ENCODE results near the gene HIP1R. TPM values are rescaled to one million over a fixed set of nuclear protein-coding genes. Genes with fewer than 3 reads are reported as not detected.

Gene HIP1R
- total RNA-seq, 1 donor from 2014 or later, result 61.1 TPM

- H3K27ac Mint-ChIP-seq, result no peak overlapping the region
- no peak for DNase-seq (ENCODE audit: low spot score, unreplicated experiment)
- H3K27me3 Mint-ChIP-seq, result no peaks in the 10 kb centered on the region
- H3K4me3 Mint-ChIP-seq (ENCODE audit: low read depth), result no peak overlapping the region
- H3K9me3 Mint-ChIP-seq (ENCODE audit: low read depth), result no peaks in the 10 kb centered on the region
- H3K4me1 Mint-ChIP-seq (ENCODE audit: low read depth), result peaks cover 6% of the 10 kb centered on the region
- peaks cover 2% of the 10 kb centered on the region for H3K36me3 Mint-ChIP-seq (ENCODE audit: insufficient read depth)
- TF ChIP-seq CTCF (IDR thresholded peaks at IDR 0.05; ENCODE audit: unreplicated experiment), result peak; percentile 44
Observed at GRCh38 chr12:122880668-122881067, 45.4 kb downstream of the HIP1R start.

GRCh38 chr12:122882908-122883558 is 47.8 kb downstream of the HIP1R start:
- Mint-ChIP-seq H3K27ac (no peak overlapping the region), H3K9me3 (ENCODE audit: low read depth) (no peaks in the 10 kb centered on the region), H3K4me1 (ENCODE audit: low read depth) (peaks cover 16% of the 10 kb centered on the region), H3K4me3 (ENCODE audit: low read depth) (no peak overlapping the region), H3K27me3 (no peaks in the 10 kb centered on the region), H3K36me3 (ENCODE audit: insufficient read depth) (peaks cover 2% of the 10 kb centered on the region)
- TF ChIP-seq CTCF (IDR thresholded peaks at IDR 0.05; ENCODE audit: unreplicated experiment), result no peak
- DNase-seq (ENCODE audit: low spot score, unreplicated experiment), result no peak

- peaks cover 26% of the 10 kb centered on the region for H3K4me1 Mint-ChIP-seq (ENCODE audit: low read depth)
- no peak for DNase-seq (ENCODE audit: low spot score, unreplicated experiment)
- no peak for TF ChIP-seq CTCF (IDR thresholded peaks at IDR 0.05; ENCODE audit: unreplicated experiment)
- H3K27ac Mint-ChIP-seq, result peak overlapping the region; percentile 63
- H3K36me3 Mint-ChIP-seq (ENCODE audit: insufficient read depth), result peaks cover 2% of the 10 kb centered on the region
- no peak overlapping the region for H3K4me3 Mint-ChIP-seq (ENCODE audit: low read depth)
- no peaks in the 10 kb centered on the region for H3K9me3 Mint-ChIP-seq (ENCODE audit: low read depth)
- no peaks in the 10 kb centered on the region for H3K27me3 Mint-ChIP-seq
Observed at GRCh38 chr12:122884091-122884826, 49.0 kb downstream of the HIP1R start.

- TF ChIP-seq CTCF (IDR thresholded peaks at IDR 0.05; ENCODE audit: unreplicated experiment), result no peak
- Mint-ChIP-seq H3K9me3 (ENCODE audit: low read depth) (no peaks in the 10 kb centered on the region), H3K36me3 (ENCODE audit: insufficient read depth) (peaks cover 2% of the 10 kb centered on the region), H3K27me3 (no peaks in the 10 kb centered on the region), H3K27ac (no peak overlapping the region), H3K4me1 (ENCODE audit: low read depth) (peaks cover 28% of the 10 kb centered on the region), H3K4me3 (ENCODE audit: low read depth) (no peak overlapping the region)
- DNase-seq (ENCODE audit: low spot score, unreplicated experiment), result no peak
Observed at GRCh38 chr12:122884860-122885259, 49.6 kb downstream of the HIP1R start.

- Mint-ChIP-seq H3K27ac (no peak overlapping the region), H3K27me3 (no peaks in the 10 kb centered on the region), H3K36me3 (ENCODE audit: insufficient read depth) (peaks cover 2% of the 10 kb centered on the region), H3K9me3 (ENCODE audit: low read depth) (no peaks in the 10 kb centered on the region), H3K4me1 (ENCODE audit: low read depth) (peaks cover 31% of the 10 kb centered on the region), H3K4me3 (ENCODE audit: low read depth) (no peak overlapping the region)
- TF ChIP-seq CTCF (IDR thresholded peaks at IDR 0.05; ENCODE audit: unreplicated experiment), result no peak
- DNase-seq (ENCODE audit: low spot score, unreplicated experiment), result no peak
Observed at GRCh38 chr12:122886161-122886560, 50.9 kb downstream of the HIP1R start.

Measured in progenitor cell of endocrine pancreas (in vitro differentiated cells).